MM.1S (cell line): ENCODE results near the gene FN3KRP.

Experiments used
- DNase-seq: peaks from one replicate; pipeline ENCODE4 v3.0.0-alpha.2; 2015
- H2AFZ ChIP-seq: fragments of 300-600 bp; sonication (generic); 2 replicates; pipeline ENCODE4 v1.6.0; 2016; ENCODE audit warnings: antibody characterized with exemption, low read length
- H3F3A ChIP-seq: fragments of 300-600 bp; sonication (generic); 2 replicates; pipeline ENCODE4 v1.6.1; 2016; ENCODE audit warnings: mild to moderate bottlenecking, antibody characterized with exemption, low read length, moderate library complexity, mixed read lengths; ENCODE audit not compliant: insufficient read depth
- H3K27ac ChIP-seq: fragments of 300-600 bp; sonication (generic); 2 replicates; pipeline ENCODE4 v1.5.1; 2016; ENCODE audit warnings: mild to moderate bottlenecking, low read length
- H3K27me3 ChIP-seq: fragments of 300-600 bp; sonication (generic); replicated peaks from 2 replicates; pipeline ENCODE4 v1.6.0; 2016; ENCODE audit warnings: low read length; ENCODE audit not compliant: insufficient read depth
- H3K36me3 ChIP-seq: fragments of 300-600 bp; sonication (generic); replicated peaks from 2 replicates; pipeline ENCODE4 v1.6.1; 2016; ENCODE audit warnings: mild to moderate bottlenecking, low read length, mixed read lengths; ENCODE audit not compliant: insufficient read depth
- H3K4me1 ChIP-seq: fragments of 300-600 bp; sonication (generic); 2 replicates; pipeline ENCODE4 v1.6.1; 2016; ENCODE audit warnings: low read length, mixed read lengths
- H3K4me2 ChIP-seq: fragments of 300-600 bp; sonication (generic); 2 replicates; pipeline ENCODE4 v1.6.0; 2016; ENCODE audit warnings: low read depth, low read length
- H3K4me3 ChIP-seq: fragments of 300-600 bp; sonication (generic); 2 replicates; pipeline ENCODE4 v1.5.1; 2016; ENCODE audit warnings: low read length, mixed read lengths
- H3K79me2 ChIP-seq: fragments of 300-600 bp; sonication (generic); 2 replicates; pipeline ENCODE4 v1.6.1; 2016; ENCODE audit warnings: mixed run types, low read length, mixed read lengths
- H3K9ac ChIP-seq: fragments of 300-600 bp; sonication (generic); 2 replicates; pipeline ENCODE4 v1.6.1; 2016; ENCODE audit warnings: low read length, mixed read lengths
- H3K9me2 ChIP-seq: fragments of 300-600 bp; sonication (generic); replicated peaks from 2 replicates; pipeline ENCODE4 v1.6.1; 2016; ENCODE audit warnings: mild to moderate bottlenecking, low read length, mixed read lengths; ENCODE audit not compliant: insufficient read depth
- H3K9me3 ChIP-seq: fragments of 300-600 bp; sonication (generic); replicated peaks from 2 replicates; pipeline ENCODE4 v1.6.1; 2016; ENCODE audit warnings: mild to moderate bottlenecking, low read length, mixed read lengths; ENCODE audit not compliant: insufficient read depth
- H4K20me1 ChIP-seq: fragments of 300-600 bp; sonication (generic); 2 replicates; pipeline ENCODE4 v1.6.1; 2016; ENCODE audit warnings: mild to moderate bottlenecking, low read length, moderate library complexity, mixed read lengths; ENCODE audit not compliant: insufficient read depth
- EZH2 ChIP-seq: fragments of 300-600 bp; sonication (generic); optimal IDR thresholded peaks from 2 replicates; pipeline ENCODE3; 2017; ENCODE audit warnings: low read depth, mild to moderate bottlenecking, antibody characterized with exemption, low read length, mixed read lengths
- EZH2phosphoT487 ChIP-seq: fragments of 300-600 bp; sonication (generic); IDR thresholded peaks from 2 replicates; pipeline ENCODE4 v1.6.1; 2018; ENCODE audit warnings: antibody characterized with exemption, low read length
- TF ChIP-seq, protein P1 (sequence below): fragments of 300-600 bp; sonication (generic); IDR thresholded peaks from 2 replicates; pipeline ENCODE4 v1.5.1; 2016; ENCODE audit warnings: antibody characterized with exemption, low read length, mixed read lengths

FN3KRP gene

DNA sequence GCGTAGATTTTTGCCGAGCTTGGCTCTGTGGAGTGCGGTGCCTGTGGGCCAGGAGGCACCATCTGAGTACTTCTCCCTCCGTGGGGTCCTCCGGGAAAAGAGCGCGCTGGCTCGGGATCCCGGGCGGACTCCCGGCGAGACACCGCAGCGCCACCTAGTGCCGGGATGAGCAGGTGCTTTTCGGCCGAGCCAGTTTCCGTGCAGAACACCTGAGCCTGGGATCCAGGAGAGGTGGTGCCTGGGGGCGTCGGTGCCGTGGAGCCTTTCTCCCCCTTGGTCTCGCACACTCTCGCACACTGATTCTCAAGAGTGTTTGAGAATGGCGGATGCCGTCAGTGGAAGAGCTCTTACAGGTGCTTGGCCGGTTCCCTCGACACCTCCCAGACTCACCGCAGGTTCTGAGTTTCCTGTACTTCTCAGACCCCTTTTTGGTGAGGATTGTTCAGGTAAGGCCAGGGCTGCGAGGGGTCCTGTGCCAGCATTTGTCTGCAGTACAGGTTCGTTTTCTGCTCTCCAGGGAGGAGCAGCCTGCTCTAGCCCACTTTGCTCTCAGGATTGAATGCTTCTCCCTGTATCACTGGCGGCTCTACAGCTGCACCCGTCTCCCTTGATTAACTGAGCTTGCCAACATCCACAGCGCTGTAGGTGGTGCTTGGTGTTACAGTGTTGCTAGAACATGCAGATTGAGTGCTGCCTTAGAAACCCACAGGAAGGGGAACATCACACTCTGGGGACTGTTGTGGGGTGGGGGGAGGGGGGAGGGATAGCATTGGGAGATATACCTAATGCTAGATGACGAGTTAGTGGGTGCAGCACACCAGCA, 58.7 kb downstream of the FN3KRP start:
- no peaks in the 10 kb centered on the region for H3K4me1 ChIP-seq
- H3K27ac ChIP-seq = no peak overlapping the region
- no peaks in the 10 kb centered on the region for H3K9me3 ChIP-seq
- H3K9me2 ChIP-seq = no peaks in the 10 kb centered on the region
- H3F3A ChIP-seq = no peaks in the 10 kb centered on the region
- no peaks in the 10 kb centered on the region for H3K27me3 ChIP-seq
- TF ChIP-seq, protein P1, sequence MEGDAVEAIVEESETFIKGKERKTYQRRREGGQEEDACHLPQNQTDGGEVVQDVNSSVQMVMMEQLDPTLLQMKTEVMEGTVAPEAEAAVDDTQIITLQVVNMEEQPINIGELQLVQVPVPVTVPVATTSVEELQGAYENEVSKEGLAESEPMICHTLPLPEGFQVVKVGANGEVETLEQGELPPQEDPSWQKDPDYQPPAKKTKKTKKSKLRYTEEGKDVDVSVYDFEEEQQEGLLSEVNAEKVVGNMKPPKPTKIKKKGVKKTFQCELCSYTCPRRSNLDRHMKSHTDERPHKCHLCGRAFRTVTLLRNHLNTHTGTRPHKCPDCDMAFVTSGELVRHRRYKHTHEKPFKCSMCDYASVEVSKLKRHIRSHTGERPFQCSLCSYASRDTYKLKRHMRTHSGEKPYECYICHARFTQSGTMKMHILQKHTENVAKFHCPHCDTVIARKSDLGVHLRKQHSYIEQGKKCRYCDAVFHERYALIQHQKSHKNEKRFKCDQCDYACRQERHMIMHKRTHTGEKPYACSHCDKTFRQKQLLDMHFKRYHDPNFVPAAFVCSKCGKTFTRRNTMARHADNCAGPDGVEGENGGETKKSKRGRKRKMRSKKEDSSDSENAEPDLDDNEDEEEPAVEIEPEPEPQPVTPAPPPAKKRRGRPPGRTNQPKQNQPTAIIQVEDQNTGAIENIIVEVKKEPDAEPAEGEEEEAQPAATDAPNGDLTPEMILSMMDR = peak; percentile 45
- no peak for TF ChIP-seq EZH2phosphoT487
- no peak for DNase-seq
- H3K4me2 ChIP-seq = no peak overlapping the region
- H3K79me2 ChIP-seq = no peaks in the 10 kb centered on the region; the same call in 1 of the 2 replicates
- H3K4me3 ChIP-seq = no peak overlapping the region
- no peak overlapping the region for H2AFZ ChIP-seq
- no peaks in the 10 kb centered on the region for H4K20me1 ChIP-seq
- H3K9ac ChIP-seq = no peak overlapping the region
- no peaks in the 10 kb centered on the region for H3K36me3 ChIP-seq

DNA sequence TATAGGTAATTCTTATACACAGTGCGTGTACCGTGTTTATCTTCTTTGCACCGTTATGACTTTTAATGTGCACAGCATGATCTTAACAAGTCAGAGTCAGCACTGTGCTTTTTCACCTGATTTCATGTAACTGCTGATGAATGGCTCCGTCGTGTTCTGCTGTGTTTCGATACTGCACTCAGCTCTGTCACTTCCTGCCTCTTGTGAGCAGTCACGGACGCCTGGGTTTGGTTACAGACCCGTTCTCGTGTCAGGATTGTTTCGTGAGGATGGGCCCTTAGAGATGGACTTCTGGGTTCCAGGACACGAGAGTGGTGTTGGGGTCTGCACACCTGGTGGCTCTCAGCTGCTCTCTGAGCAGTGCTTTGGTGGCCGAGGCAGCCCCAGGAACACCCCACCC, 59.9 kb downstream of the FN3KRP start:
- Histone ChIP-seq H3K4me3 (no peak overlapping the region), H3K79me2 (no peaks in the 10 kb centered on the region; the same call in 1 of the 2 replicates), H2AFZ (no peak overlapping the region), H4K20me1 (no peaks in the 10 kb centered on the region), H3K4me1 (no peaks in the 10 kb centered on the region), H3K9me3 (no peaks in the 10 kb centered on the region), H3K9ac (no peak overlapping the region), H3K9me2 (no peaks in the 10 kb centered on the region), H3K27ac (no peak overlapping the region), H3K4me2 (no peak overlapping the region), H3F3A (no peaks in the 10 kb centered on the region), H3K36me3 (no peaks in the 10 kb centered on the region), H3K27me3 (no peaks in the 10 kb centered on the region)
- no peak for TF ChIP-seq EZH2phosphoT487
- TF ChIP-seq, protein P1 = no peak
- TF ChIP-seq EZH2 = no peak
- no peak for DNase-seq
